Right lobe of liver (tissue), 6 donors: ENCODE data around the gene NECAB2. TPM values are rescaled to one million over a fixed set of nuclear protein-coding genes. Genes with fewer than 3 reads are reported as not detected.
A peak's percentile ranks its signal among the peaks of the same experiment; 100 is the strongest.

ENCODE experiments used
- ATAC-seq, 4 donors: fragments of 200-7000 bp; cut with Tn5 transposase; one replicate each; pipeline ENCODE4 v1.9.1; 2020; ENCODE audit warnings: mild to moderate bottlenecking in 4 of 4, moderate library complexity in 4 of 4
- DNase-seq, 3 donors: peaks; one replicate each; pipeline ENCODE4 v3.0.0-alpha.2; 2020
- H3K27ac ChIP-seq, 3 donors: fragments of 200-600 bp; one replicate each; pipeline ENCODE4 v1.8.0; 2022
- H3K27me3 ChIP-seq, 2 donors: fragments of 200-600 bp; one replicate each; pipeline ENCODE4 v1.8.0; 2022
- H3K36me3 ChIP-seq, 4 donors: fragments of 200-600 bp; sonication (generic) in 1 of 4; one replicate each; pipeline versions ENCODE4 v1.5.1 to v1.8.0; 2017 to 2022; ENCODE audit warnings: control low read depth in 1 of 4
- H3K4me1 ChIP-seq, 4 donors: fragments of 200-600 bp; sonication (generic) in 1 of 4; one replicate each; pipeline versions ENCODE4 v1.5.1 to v1.8.0; 2017 to 2022; ENCODE audit warnings: control low read depth in 1 of 4
- H3K4me3 ChIP-seq, 3 donors: fragments of 200-600 bp; one replicate each; pipeline ENCODE4 v1.8.0; 2022
- H3K9me3 ChIP-seq, 4 donors: fragments of 200-600 bp; sonication (generic) in 1 of 4; one replicate each; pipeline versions ENCODE4 v1.5.1 to v1.8.0; 2017 to 2022; ENCODE audit warnings: control low read depth in 1 of 4
- POLR2A ChIP-seq: fragments of 450-650 bp; IDR thresholded peaks from one replicate; pipeline ENCODE4 v1.6.1; 2017; ENCODE audit warnings: antibody characterized with exemption, mild to moderate bottlenecking
- WGBS: methylation state at CpG from one replicate; pipeline ENCODE4 v1.1.6; 2018; ENCODE audit warnings: low coverage, low lambda C conversion rate; ENCODE audit not compliant: insufficient coverage; ENCODE audit errors: missing lambda C conversion rate; 5-methylcytosine and 5-hydroxymethylcytosine counted together
- intact Hi-C, 2 donors: fragments of 100-400 bp; cut with DNase I; formaldehyde crosslinking; loops; one replicate each; pipeline versions ENCODE4 v1.11.2 to v1.14.1; 2022
- small RNA-seq, 2 experiments: library from RNA; depleted of rRNA; stranded (forward); fragments of <200 nt; gene quantifications; one replicate each; pipeline ENCODE3, GENCODE V24; 2016
- total RNA-seq, 6 experiments: library from RNA; depleted of rRNA in 2 of 6; stranded (reverse); fragments of >200 nt in 2 of 6; fragmentation: NEBNext Ultra II Directional in 3 of 6; extraction: Animal tissue kit (Norgen Biotek cat#: 25700) in 3 of 6; gene quantifications; one replicate each; pipeline versions ENCODE4 v1.1.0 to v1.2.4, GENCODE V29; 2016 to 2023
- TF ChIP-seq, protein P1 (sequence below), 4 donors: fragments of 200-600 bp in 3 of 4; fragments of 450-650 bp in 1 of 4; IDR thresholded peaks; one replicate each; pipeline versions ENCODE4 v1.5.1 to v1.8.0; 2016 to 2022; ENCODE audit warnings: antibody characterized with exemption in 4 of 4, mild to moderate bottlenecking in 2 of 4
- donor health status: DM: no; HTN: yes; CAD: no.
- donor health status: DM: no; HTN: no; CAD: no.
- donor health status: DM: no; HTN: no; CAD: no.
- donor health status: DM: no; HTN: yes; CAD: no.
- donor health status: DM: no; HTN: yes; CAD: no.

Gene NECAB2
- total RNA-seq, 6 experiments from 2014 or later, result 0.56 to 26.8 (median 7.1) TPM

DNA sequence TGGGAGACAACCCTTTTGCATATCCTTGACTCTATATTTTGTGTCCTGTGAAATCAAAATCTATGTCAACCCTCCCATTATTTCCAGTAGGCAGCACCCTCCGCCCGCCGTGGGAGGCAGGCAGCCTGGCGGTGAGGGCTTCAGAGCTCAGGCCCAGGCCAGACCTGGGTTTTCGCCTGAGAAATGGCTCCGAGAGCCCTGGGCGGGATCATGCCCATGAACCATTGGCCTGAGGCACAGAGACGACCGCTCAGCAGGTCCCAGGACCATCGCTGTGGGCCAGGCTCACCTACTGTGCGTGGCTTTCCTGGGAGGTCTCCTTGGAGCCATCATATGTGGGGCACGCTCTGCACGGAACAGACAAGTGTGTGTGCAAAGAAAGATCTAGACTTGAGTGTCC, 80.8 kb downstream of the NECAB2 start:
- Histone ChIP-seq H3K27me3 (no peaks in the 10 kb centered on the region), H3K4me3 (no peak overlapping the region), H3K9me3 (no peaks in the 10 kb centered on the region), H3K27ac (no peak overlapping the region), H3K4me1 (no peaks in the 10 kb centered on the region), H3K36me3 (peaks cover 0 to 12% (median 6%) of the 10 kb centered on the region in 4 donors)
- no peak for ATAC-seq
- 95% methylated on average over 6 of the region's 13 CpGs for WGBS
- intact Hi-C loops, result loop anchor here (10.0 kb wide), 2 partner anchors 124 to 224 kb away; no protein-coding TSS in a partner anchor
- no peak for TF ChIP-seq POLR2A
- TF ChIP-seq, protein P1, sequence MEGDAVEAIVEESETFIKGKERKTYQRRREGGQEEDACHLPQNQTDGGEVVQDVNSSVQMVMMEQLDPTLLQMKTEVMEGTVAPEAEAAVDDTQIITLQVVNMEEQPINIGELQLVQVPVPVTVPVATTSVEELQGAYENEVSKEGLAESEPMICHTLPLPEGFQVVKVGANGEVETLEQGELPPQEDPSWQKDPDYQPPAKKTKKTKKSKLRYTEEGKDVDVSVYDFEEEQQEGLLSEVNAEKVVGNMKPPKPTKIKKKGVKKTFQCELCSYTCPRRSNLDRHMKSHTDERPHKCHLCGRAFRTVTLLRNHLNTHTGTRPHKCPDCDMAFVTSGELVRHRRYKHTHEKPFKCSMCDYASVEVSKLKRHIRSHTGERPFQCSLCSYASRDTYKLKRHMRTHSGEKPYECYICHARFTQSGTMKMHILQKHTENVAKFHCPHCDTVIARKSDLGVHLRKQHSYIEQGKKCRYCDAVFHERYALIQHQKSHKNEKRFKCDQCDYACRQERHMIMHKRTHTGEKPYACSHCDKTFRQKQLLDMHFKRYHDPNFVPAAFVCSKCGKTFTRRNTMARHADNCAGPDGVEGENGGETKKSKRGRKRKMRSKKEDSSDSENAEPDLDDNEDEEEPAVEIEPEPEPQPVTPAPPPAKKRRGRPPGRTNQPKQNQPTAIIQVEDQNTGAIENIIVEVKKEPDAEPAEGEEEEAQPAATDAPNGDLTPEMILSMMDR (IDR thresholded peaks at IDR 0.05), result no peak
- DNase-seq, result peak in 1 of 3 donors; percentile 35

DNA sequence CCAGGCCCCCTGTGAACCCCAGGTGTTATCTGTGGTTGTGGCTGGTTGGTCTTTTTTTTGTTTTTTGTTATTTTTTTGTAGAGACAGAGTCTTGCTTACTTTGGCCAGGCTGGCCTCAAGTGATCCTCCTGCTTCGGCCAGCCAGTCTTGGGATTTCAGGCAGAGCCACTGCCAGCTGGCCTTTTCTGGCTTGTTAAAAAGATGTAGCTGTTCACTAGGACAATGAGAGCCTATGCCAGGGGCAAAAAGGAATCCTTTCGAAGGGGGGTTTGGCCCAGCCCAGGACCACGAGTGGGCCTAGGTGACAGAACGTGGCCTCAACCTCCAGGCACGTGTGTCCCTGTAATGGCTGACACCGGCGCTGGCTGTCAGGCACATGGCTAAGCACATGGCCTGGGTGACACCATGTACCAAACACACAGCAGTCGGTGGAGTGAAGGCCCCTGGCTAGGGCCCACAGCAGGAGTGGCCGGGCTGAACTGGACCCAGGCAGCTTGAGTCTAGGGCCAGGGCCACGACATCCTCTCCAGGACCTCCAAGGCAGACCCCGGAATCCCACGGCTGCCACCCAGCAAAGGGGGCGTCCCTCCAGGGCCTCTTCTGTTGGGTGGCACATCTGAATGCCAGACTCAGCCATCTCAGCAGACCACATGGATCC, 81.5 kb downstream of the NECAB2 start:
- intact Hi-C loops, result loop anchor here (10.0 kb wide), 2 partner anchors 125 to 225 kb away; no protein-coding TSS in a partner anchor
- no peak overlapping the region for H3K27ac ChIP-seq
- ATAC-seq (no peak), DNase-seq (peak in 1 of 3 donors; percentile 46)
- H3K27me3 ChIP-seq, result no peaks in the 10 kb centered on the region
- no peak for TF ChIP-seq POLR2A
- H3K4me3 ChIP-seq, result no peak overlapping the region
- WGBS, result 89% methylated on average over 3 of the region's 13 CpGs
- peaks cover 0 to 19% (median 12%) of the 10 kb centered on the region in 4 donors for H3K36me3 ChIP-seq
- H3K9me3 ChIP-seq, result no peaks in the 10 kb centered on the region
- no peaks in the 10 kb centered on the region for H3K4me1 ChIP-seq

DNA sequence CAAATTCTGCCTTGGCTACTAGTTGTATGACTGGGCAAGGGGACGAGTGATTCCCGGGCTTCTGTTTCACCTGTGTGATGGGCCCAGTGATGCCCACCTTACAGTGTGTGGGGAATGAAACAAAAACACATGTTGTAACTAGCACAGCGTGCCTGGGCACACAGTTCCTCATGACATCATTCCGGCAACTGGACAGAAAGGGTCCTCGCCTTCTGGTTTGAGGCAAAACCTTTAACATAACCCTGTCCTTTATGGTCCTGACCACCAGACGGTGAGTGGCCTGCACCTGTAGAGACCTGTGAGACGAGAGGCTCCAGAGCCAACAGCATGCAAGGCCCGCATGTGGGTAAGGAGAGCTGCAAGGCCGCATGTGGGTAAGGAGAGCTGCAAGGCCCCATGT, 82.3 kb downstream of the NECAB2 start:
- no peak overlapping the region for H3K27ac ChIP-seq
- no peak overlapping the region for H3K4me3 ChIP-seq
- no peaks in the 10 kb centered on the region for H3K27me3 ChIP-seq
- peak in 1 of 3 donors; percentile 40 for DNase-seq
- no peaks in the 10 kb centered on the region for H3K9me3 ChIP-seq
- 83% methylated on average over 5 of the region's 9 CpGs for WGBS
- H3K4me1 ChIP-seq, result no peaks in the 10 kb centered on the region
- intact Hi-C loops, result no loop called here
- no peak for ATAC-seq
- TF ChIP-seq POLR2A, result no peak
- TF ChIP-seq, protein P1 (IDR thresholded peaks at IDR 0.05), result no peak
- H3K36me3 ChIP-seq, result peaks cover 0 to 25% (median 17%) of the 10 kb centered on the region in 4 donors

DNA sequence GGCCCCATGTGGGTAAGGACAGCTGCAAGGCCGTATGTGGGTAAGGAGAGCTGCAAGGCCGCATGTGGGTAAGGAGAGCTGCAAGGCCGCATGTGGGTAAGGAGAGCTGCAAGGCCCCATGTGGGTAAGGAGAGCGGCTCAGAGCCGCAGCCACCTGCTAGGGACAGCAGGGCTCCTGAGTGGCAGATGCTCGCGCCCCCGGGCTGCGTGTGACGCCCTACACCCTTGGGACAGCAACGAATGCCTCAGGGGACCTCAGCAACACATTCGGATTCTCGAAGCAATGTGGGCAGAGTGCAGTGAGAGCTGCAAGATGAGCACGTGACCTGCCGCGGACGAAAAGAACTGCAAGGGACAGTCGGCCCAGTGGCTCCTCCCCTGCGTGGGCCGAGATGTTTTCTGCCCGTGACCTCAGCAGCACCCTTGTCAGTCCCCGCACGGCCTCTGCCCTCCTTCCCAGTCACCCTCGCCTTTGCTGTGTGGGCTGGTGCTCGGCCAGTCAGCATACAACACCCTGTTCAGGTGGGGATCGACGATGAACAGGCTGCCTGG, 84.1 kb downstream of the NECAB2 start:
- DNase-seq, result peak in 2 of 3 donors; percentile 28 to 42

More for the DNA sequence above, 84.1 kb downstream of the NECAB2 start:
- peaks cover 0 to 43% (median 22%) of the 10 kb centered on the region in 4 donors for H3K36me3 ChIP-seq
- 91% methylated on average over 8 of the region's 27 CpGs for WGBS
- H3K27ac ChIP-seq, result no peak overlapping the region
- H3K27me3 ChIP-seq, result no peaks in the 10 kb centered on the region
- TF ChIP-seq, protein P1 (IDR thresholded peaks at IDR 0.05), result no peak
- TF ChIP-seq POLR2A, result no peak
- no peak for ATAC-seq
- intact Hi-C loops, result no loop called here
- no peaks in the 10 kb centered on the region for H3K4me1 ChIP-seq
- no peaks in the 10 kb centered on the region for H3K9me3 ChIP-seq
- no peak overlapping the region for H3K4me3 ChIP-seq

Small RNA genes lying within 50 kb of the gene (small RNA-seq; reads per million reads assigned to genes)
- gene RNA5SP432, result 0 reads per million in 2 experiments

Other genes with a start within 250 kb of the NECAB2 start
- 10 to 100 TPM in 4 of 6 experiments, 1 to 10 TPM in 2; 5.6 to 46.2 (median 35.2) TPM for gene HSBP1, start 160.3 kb upstream of the NECAB2 start, total RNA-seq
- 10 to 100 TPM in 5 of 6 experiments, 1 to 10 TPM in 1; 6.6 to 15.6 (median 11.3) TPM for gene MLYCD, start 69.1 kb upstream of the NECAB2 start, total RNA-seq
- gene OSGIN1, start 15.0 kb upstream of the NECAB2 start, total RNA-seq, result 100 to 1,000 TPM in 1 of 6 experiments, 10 to 100 TPM in 5; 40.1 to 170 (median 53.9) TPM
- not detected for gene SLC38A8, start 74.6 kb downstream of the NECAB2 start, total RNA-seq
- gene MBTPS1, start 148.7 kb downstream of the NECAB2 start, total RNA-seq, result 10 to 100 TPM; 34.5 to 45.6 (median 40.1) TPM
- 1 to 10 TPM; 4.3 to 8.1 (median 6.2) TPM for gene HSDL1, start 176.9 kb downstream of the NECAB2 start, total RNA-seq
- 1 to 10 TPM in 3 of 6 experiments, under 1 TPM in 1, not detected in 2; 0.37 to 5.6 (median 2.1) TPM for gene DNAAF1, start 177.1 kb downstream of the NECAB2 start, total RNA-seq
- gene TAF1C, start 218.8 kb downstream of the NECAB2 start, total RNA-seq, result 10 to 100 TPM; 11.0 to 28.3 (median 19.3) TPM
- 1 to 10 TPM in 1 of 6 experiments, under 1 TPM in 1, not detected in 4; 0.87 to 1.0 TPM for gene ADAD2, start 222.9 kb downstream of the NECAB2 start, total RNA-seq